OCI-LY7 (cell line): ENCODE data around the gene MT1H. TPM values are rescaled to one million over a fixed set of nuclear protein-coding genes. Genes with fewer than 3 reads are reported as not detected.
A peak's percentile ranks its signal among the peaks of the same experiment; 100 is the strongest.

ENCODE experiments used
- BruUV-seq: library from RNA; stranded (reverse); fragments of 400-500 nt; replicated peaks from 2 replicates; lab custom pipeline; 2021; lab: Mats Ljungman, UMichigan
- CTCF ChIA-PET: fragments of 300-600 bp; sonication (Branson Sonifier 250); formaldehyde crosslinking; loops from one replicate; lab custom pipeline; 2022; ENCODE audit warnings: antibody characterized with exemption; ENCODE audit not compliant: unreplicated experiment; lab: Charles Lee
- POLR2A ChIA-PET: fragments of 300-600 bp; sonication (Branson Sonifier 250); formaldehyde crosslinking; loops from one replicate; lab custom pipeline; 2022; ENCODE audit warnings: antibody characterized with exemption; lab: Charles Lee
- DNase-seq: peaks from one replicate; pipeline ENCODE4 v3.0.0-alpha.2; 2015; ENCODE audit warnings: low spot score
- H2AFZ ChIP-seq: fragments of 200-600 bp; sonication (generic), shearing (Covaris generic); 2 replicates; pipeline ENCODE4 v1.6.1; 2014; ENCODE audit warnings: mild to moderate bottlenecking, antibody characterized with exemption, low read length, moderate library complexity
- H3K27ac ChIP-seq: fragments of 200-600 bp; sonication (generic); 2 replicates; pipeline ENCODE4 v1.5.1; 2014; ENCODE audit warnings: mixed run types, low read depth, mild to moderate bottlenecking, moderate library complexity, low read length, inconsistent platforms; ENCODE audit not compliant: poor library complexity, severe bottlenecking
- H3K36me3 ChIP-seq: fragments of 200-600 bp; sonication (generic); 2 replicates; pipeline ENCODE4 v1.6.1; 2014; ENCODE audit warnings: mild to moderate bottlenecking, antibody characterized with exemption, low read length, moderate library complexity, mixed read lengths; ENCODE audit not compliant: insufficient read depth
- H3K4me1 ChIP-seq: fragments of 200-600 bp; sonication (generic); 2 replicates; pipeline ENCODE4 v1.5.1; 2014; ENCODE audit warnings: mild to moderate bottlenecking, low read length; ENCODE audit not compliant: insufficient read depth, poor library complexity, severe bottlenecking
- H3K4me2 ChIP-seq: fragments of 200-600 bp; sonication (generic); 2 replicates; pipeline ENCODE4 v1.6.1; 2014; ENCODE audit warnings: mild to moderate bottlenecking, low read length
- H3K4me3 ChIP-seq: fragments of 200-600 bp; sonication (generic); 2 replicates; pipeline ENCODE4 v1.5.1; 2014; ENCODE audit warnings: mild to moderate bottlenecking, low read depth, low read length; ENCODE audit not compliant: poor library complexity, severe bottlenecking
- H3K79me2 ChIP-seq: fragments of 200-600 bp; sonication (generic); 2 replicates; pipeline ENCODE4 v1.6.1; 2016; ENCODE audit warnings: low read depth, mild to moderate bottlenecking, low read length, moderate library complexity, mixed read lengths; ENCODE audit not compliant: insufficient read depth
- H3K9me2 ChIP-seq: fragments of 200-600 bp; sonication (generic); 2 replicates; pipeline ENCODE4 v1.6.1; 2016; ENCODE audit warnings: mild to moderate bottlenecking, low read length, mixed read lengths; ENCODE audit not compliant: insufficient read depth
- H3K9me3 ChIP-seq: fragments of 200-600 bp; sonication (generic); 2 replicates; pipeline ENCODE4 v1.6.1; 2014; ENCODE audit warnings: mild to moderate bottlenecking, mixed run types, low read length, mixed read lengths
- H4K20me1 ChIP-seq: fragments of 200-600 bp; sonication (generic); 2 replicates; pipeline ENCODE4 v1.6.1; 2014; ENCODE audit warnings: mild to moderate bottlenecking, antibody characterized with exemption, low read length, moderate library complexity, mixed read lengths; ENCODE audit not compliant: insufficient read depth
- CTCF ChIP-seq: fragments of 200-600 bp; sonication (generic); conservative IDR thresholded peaks from 2 replicates; pipeline ENCODE4 v1.5.1; 2014; ENCODE audit warnings: mild to moderate bottlenecking, antibody characterized with exemption, low read length, moderate library complexity, mixed read lengths
- EZH2phosphoT487 ChIP-seq: fragments of 200-600 bp; sonication (generic); IDR thresholded peaks from 2 replicates; pipeline ENCODE4 v1.6.1; 2018; ENCODE audit warnings: low read depth, borderline replicate concordance, mild to moderate bottlenecking, mixed run types, antibody characterized with exemption, low read length, moderate library complexity, mixed read lengths
- intact Hi-C: fragments of 100-400 bp; cut with micrococcal nuclease; formaldehyde crosslinking; loops from one replicate; pipeline ENCODE4 v1.10.0; 2022; ENCODE audit not compliant: unreplicated experiment
- total RNA-seq, 2 experiments: library from RNA; depleted of rRNA in 1 of 2; stranded (reverse); fragments of >200 nt in 1 of 2; shearing (Covaris generic) in 1 of 2; gene quantifications; 2 replicates each; pipeline ENCODE4 v1.2.3, GENCODE V29; 2014 to 2022

MT1H gene
- total RNA-seq, 2 experiments from 2014 or later, result not detected

- Histone ChIP-seq H3K4me3 (no peak overlapping the region), H3K4me1 (peaks cover 9% of the 10 kb centered on the region), H3K36me3 (no peaks in the 10 kb centered on the region), H4K20me1 (no peaks in the 10 kb centered on the region), H2AFZ (no peak overlapping the region), H3K9me3 (no peaks in the 10 kb centered on the region), H3K79me2 (no peaks in the 10 kb centered on the region), H3K4me2 (peak overlapping the region; percentile 13; the same call in 1 of the 2 replicates), H3K27ac (no peak overlapping the region), H3K9me2 (no peaks in the 10 kb centered on the region)
- TF ChIP-seq CTCF (peak; percentile 19; the same call in 1 of the 2 replicates), EZH2phosphoT487 (no peak)
- POLR2A ChIA-PET, result interaction anchor here (0.9 kb wide), 1 partner anchor 18 kb away, joined by 5 read pairs; no protein-coding TSS in a partner anchor
- intact Hi-C loops, result no loop called here
- CTCF ChIA-PET, result interaction anchor here (0.9 kb wide), 1 partner anchor 25 kb away, joined by 5 read pairs; no protein-coding TSS in a partner anchor
- DNase-seq, result peak; percentile 66
- no TSS peak for BruUV-seq
Measured at GRCh38 chr16:56630134-56630533, 39.5 kb upstream of the MT1H start.

- TF ChIP-seq EZH2phosphoT487 (no peak), CTCF (no peak)
- H3K4me1 ChIP-seq, result peaks cover 9% of the 10 kb centered on the region
- no TSS peak for BruUV-seq
- no peaks in the 10 kb centered on the region for H3K9me3 ChIP-seq
- no peak for DNase-seq
- no peak overlapping the region for H3K4me3 ChIP-seq
- no peaks in the 10 kb centered on the region for H3K79me2 ChIP-seq
- CTCF ChIA-PET, result no interaction called here
- no peaks in the 10 kb centered on the region for H3K36me3 ChIP-seq
- no peaks in the 10 kb centered on the region for H3K9me2 ChIP-seq
- no peak overlapping the region for H3K27ac ChIP-seq
- POLR2A ChIA-PET, result interaction anchor here (0.6 kb wide), 1 partner anchor 511 kb away, joined by 3 read pairs; no protein-coding TSS in a partner anchor
- intact Hi-C loops, result no loop called here
- H2AFZ ChIP-seq, result no peak overlapping the region
- H4K20me1 ChIP-seq, result no peaks in the 10 kb centered on the region
- no peak overlapping the region for H3K4me2 ChIP-seq
Measured at GRCh38 chr16:56631197-56631596, 38.4 kb upstream of the MT1H start.

- POLR2A ChIA-PET, result interaction anchor here (0.6 kb wide), 1 partner anchor 510 kb away, joined by 3 read pairs; no protein-coding TSS in a partner anchor
- CTCF ChIA-PET, result no interaction called here
- Histone ChIP-seq H3K79me2 (no peaks in the 10 kb centered on the region), H2AFZ (no peak overlapping the region), H4K20me1 (no peaks in the 10 kb centered on the region), H3K36me3 (no peaks in the 10 kb centered on the region), H3K4me1 (peaks cover 9% of the 10 kb centered on the region), H3K9me3 (no peaks in the 10 kb centered on the region), H3K27ac (no peak overlapping the region), H3K4me3 (no peak overlapping the region), H3K9me2 (no peaks in the 10 kb centered on the region), H3K4me2 (no peak overlapping the region)
- BruUV-seq, result no TSS peak
- intact Hi-C loops, result no loop called here
- TF ChIP-seq EZH2phosphoT487 (no peak), CTCF (no peak)
- DNase-seq, result no peak
Measured at GRCh38 chr16:56631832-56632155, 37.8 kb upstream of the MT1H start.
